ENCODE data around the gene PTPRC.

PTPRC gene

DNA sequence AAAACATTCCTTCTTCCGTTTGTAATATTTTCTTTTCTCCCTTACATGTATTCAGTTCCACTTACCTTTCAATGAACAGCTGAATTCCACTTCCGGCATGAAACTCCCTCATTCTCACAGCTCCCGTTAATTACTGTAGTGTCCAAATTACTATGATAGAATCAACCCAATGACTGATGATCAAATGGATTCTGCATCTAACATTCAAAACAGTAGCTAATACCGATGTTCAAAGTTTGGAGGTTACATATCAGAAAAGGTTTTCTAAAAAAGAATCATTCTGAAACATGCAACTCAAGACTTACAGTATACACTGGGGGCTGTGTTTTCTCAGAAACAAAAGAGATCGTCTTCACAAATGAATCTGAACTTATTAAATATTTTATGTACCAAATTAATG lies 77.2 kb downstream of the PTPRC start:
- DNase-seq = no peak
- in situ Hi-C loops (cut with HindIII; ENCODE audit: low pct_ligation_motif_present, low sequenced_read_pairs) = no loop called here
- H3K27ac ChIP-seq = no peak overlapping the region
- no peaks in the 10 kb centered on the region for H3K27me3 ChIP-seq (replicated peaks)
- no peak for TF ChIP-seq CTCF (IDR thresholded peaks at IDR 0.05; ENCODE audit: low read depth, low read length, missing control alignments)
- no peak overlapping the region for H3K4me3 ChIP-seq (ENCODE audit: low read depth, low read length)
- H3K36me3 ChIP-seq (replicated peaks) = no peaks in the 10 kb centered on the region

- Histone ChIP-seq H3K4me3 (ENCODE audit: low read depth, low read length) (no peak overlapping the region), H3K27me3 (replicated peaks) (no peaks in the 10 kb centered on the region), H3K27ac (no peak overlapping the region), H3K36me3 (replicated peaks) (no peaks in the 10 kb centered on the region)
- in situ Hi-C loops (cut with HindIII; ENCODE audit: low pct_ligation_motif_present, low sequenced_read_pairs) = no loop called here
- TF ChIP-seq CTCF (IDR thresholded peaks at IDR 0.05; ENCODE audit: low read depth, low read length, missing control alignments) = no peak
- no peak for DNase-seq
These were observed 78.7 kb downstream of the PTPRC start for GRCh38 chr1:198717510-198717909.

- TF ChIP-seq CTCF (IDR thresholded peaks at IDR 0.05; ENCODE audit: low read depth, low read length, missing control alignments) = no peak
- Histone ChIP-seq H3K4me3 (ENCODE audit: low read depth, low read length) (no peak overlapping the region), H3K36me3 (replicated peaks) (no peaks in the 10 kb centered on the region), H3K27ac (no peak overlapping the region), H3K27me3 (replicated peaks) (no peaks in the 10 kb centered on the region)
- in situ Hi-C loops (cut with HindIII; ENCODE audit: low pct_ligation_motif_present, low sequenced_read_pairs) = no loop called here
- no peak for DNase-seq
These were observed 84.3 kb downstream of the PTPRC start for GRCh38 chr1:198723127-198723526.

DNA sequence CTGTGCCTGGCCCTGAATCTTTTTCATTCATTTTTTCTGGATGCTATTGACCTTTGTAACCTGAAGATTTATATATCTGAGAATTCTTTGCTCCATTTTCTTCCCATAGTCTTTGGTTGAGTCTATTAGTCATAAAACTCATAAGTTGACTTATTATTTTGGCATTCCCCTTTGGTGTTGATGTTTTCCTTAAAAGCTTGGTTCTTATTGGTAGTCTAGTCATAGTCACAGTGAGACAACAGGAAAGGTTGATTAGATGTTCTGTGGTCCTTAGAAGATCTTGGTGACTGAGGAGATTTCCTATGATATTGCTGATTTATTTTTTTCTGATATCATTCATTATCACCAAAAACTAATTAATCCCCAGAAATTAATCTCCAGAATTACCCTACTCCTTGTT lies 86.2 kb downstream of the PTPRC start:
- Histone ChIP-seq H3K4me3 (ENCODE audit: low read depth, low read length) (no peak overlapping the region), H3K27me3 (replicated peaks) (no peaks in the 10 kb centered on the region), H3K36me3 (replicated peaks) (no peaks in the 10 kb centered on the region), H3K27ac (no peak overlapping the region)
- DNase-seq = no peak
- in situ Hi-C loops (cut with HindIII; ENCODE audit: low pct_ligation_motif_present, low sequenced_read_pairs) = no loop called here
- TF ChIP-seq CTCF (IDR thresholded peaks at IDR 0.05; ENCODE audit: low read depth, low read length, missing control alignments) = no peak

DNA sequence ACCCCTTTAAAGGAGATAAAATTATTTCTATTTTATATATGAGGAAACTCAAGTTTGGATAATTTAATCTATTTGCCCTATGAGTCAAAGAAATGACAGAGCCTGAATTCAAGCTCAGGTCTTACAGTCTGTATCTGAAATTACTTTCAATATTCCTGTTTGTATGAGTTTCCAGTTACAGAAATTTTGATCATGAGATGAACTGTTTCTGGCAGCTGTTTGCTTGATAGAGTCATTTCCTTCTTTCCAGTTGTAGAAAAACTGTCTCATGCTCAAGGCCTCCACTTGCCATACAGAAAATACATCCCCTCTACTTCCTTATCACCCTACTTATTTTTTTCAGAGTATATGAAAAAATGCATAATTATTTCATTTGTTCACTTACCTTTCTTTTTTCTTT lies 87.6 kb downstream of the PTPRC start:
- peak overlapping the region; percentile 25 for H3K27ac ChIP-seq
- in situ Hi-C loops (cut with HindIII; ENCODE audit: low pct_ligation_motif_present, low sequenced_read_pairs) = no loop called here
- H3K27me3 ChIP-seq (replicated peaks) = no peaks in the 10 kb centered on the region
- DNase-seq = peak; percentile 68
- no peaks in the 10 kb centered on the region for H3K36me3 ChIP-seq (replicated peaks)
- no peak for TF ChIP-seq CTCF (IDR thresholded peaks at IDR 0.05; ENCODE audit: low read depth, low read length, missing control alignments)
- H3K4me3 ChIP-seq (ENCODE audit: low read depth, low read length) = no peak overlapping the region

DNA sequence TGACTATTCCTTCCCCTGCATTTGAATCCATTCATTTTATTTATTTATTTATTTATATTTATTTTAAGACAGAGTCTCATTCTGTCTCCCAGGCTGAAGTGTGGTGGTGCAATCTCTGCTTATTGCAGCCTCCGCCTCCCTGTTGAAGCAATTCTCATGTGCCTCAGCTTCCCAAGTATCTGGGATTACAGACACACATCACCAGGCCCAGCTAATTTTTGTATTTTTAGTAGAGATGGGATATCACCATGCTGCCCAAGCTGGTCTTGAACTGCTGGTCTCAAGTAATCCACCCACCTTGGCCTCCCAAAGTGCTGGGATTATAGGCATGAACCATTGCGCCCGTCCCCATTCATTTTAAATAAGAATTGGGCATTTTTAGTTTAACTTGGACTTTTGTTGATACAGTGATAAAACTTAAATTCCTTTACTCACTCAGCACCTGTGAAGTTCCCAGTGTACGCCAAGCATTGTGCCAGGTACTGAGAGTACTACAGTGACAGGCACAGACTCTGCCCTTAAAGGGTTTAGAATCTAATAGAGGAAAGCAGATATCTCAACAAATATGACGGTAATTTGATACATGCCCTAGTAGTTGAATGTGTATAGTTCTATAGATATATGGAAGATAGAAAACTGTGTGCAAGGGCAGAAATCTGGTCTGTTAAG lies 90.5 kb downstream of the PTPRC start:
- Histone ChIP-seq H3K36me3 (replicated peaks) (no peaks in the 10 kb centered on the region), H3K27ac (no peak overlapping the region), H3K27me3 (replicated peaks) (no peaks in the 10 kb centered on the region), H3K4me3 (ENCODE audit: low read depth, low read length) (no peak overlapping the region)
- no peak for TF ChIP-seq CTCF (IDR thresholded peaks at IDR 0.05; ENCODE audit: low read depth, low read length, missing control alignments)
- no peak for DNase-seq
- in situ Hi-C loops (cut with HindIII; ENCODE audit: low pct_ligation_motif_present, low sequenced_read_pairs) = no loop called here
